Peyer's patch (tissue), 4 donors: Measurements from ENCODE around the gene MAEA.

Experiments used
- POLR2A ChIP-seq, 2 donors: fragments of 450-650 bp; IDR thresholded peaks; one replicate each; pipeline ENCODE4 v1.5.1; 2017; ENCODE audit warnings: antibody characterized with exemption in 2 of 2, mild to moderate bottlenecking in 2 of 2, moderate library complexity in 2 of 2
- TF ChIP-seq, protein P1 (sequence below), 6 experiments: fragments of 450-650 bp in 4 of 6; fragments of 200-600 bp in 2 of 6; sonication (generic) in 1 of 6; IDR thresholded peaks; one replicate each; pipeline ENCODE4 v1.5.1; 2017 to 2019; ENCODE audit warnings: antibody characterized with exemption in 6 of 6, mild to moderate bottlenecking in 3 of 6, moderate library complexity in 1 of 6

DNA sequence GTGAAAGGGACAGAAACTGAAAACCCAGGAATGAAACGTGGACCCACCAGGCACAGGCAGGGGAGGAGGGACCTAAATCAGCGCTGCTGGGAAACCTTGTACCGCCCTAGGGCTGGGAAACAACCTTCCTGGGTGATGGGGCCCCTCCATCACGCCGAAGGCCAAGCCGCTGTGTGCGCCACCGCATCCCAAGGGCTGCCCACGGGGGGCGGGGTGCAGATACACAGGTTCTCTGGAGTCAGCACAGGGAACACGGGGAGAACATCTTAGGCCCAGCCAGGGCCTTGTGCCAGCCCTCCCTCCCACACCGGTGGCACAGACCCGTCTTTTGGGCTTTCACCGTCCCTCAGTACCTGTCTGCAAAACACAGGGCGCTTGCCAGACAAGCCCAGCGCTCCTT, 70.3 kb downstream of the MAEA start:
- TF ChIP-seq POLR2A (IDR thresholded peaks at IDR 0.05) = no peak
- TF ChIP-seq, protein P1, sequence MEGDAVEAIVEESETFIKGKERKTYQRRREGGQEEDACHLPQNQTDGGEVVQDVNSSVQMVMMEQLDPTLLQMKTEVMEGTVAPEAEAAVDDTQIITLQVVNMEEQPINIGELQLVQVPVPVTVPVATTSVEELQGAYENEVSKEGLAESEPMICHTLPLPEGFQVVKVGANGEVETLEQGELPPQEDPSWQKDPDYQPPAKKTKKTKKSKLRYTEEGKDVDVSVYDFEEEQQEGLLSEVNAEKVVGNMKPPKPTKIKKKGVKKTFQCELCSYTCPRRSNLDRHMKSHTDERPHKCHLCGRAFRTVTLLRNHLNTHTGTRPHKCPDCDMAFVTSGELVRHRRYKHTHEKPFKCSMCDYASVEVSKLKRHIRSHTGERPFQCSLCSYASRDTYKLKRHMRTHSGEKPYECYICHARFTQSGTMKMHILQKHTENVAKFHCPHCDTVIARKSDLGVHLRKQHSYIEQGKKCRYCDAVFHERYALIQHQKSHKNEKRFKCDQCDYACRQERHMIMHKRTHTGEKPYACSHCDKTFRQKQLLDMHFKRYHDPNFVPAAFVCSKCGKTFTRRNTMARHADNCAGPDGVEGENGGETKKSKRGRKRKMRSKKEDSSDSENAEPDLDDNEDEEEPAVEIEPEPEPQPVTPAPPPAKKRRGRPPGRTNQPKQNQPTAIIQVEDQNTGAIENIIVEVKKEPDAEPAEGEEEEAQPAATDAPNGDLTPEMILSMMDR (IDR thresholded peaks at IDR 0.05) = no peak
